Skeletal muscle cell (primary cell): ENCODE data around the gene HOXB7.

ENCODE experiments used
- DNase-seq: peaks from one replicate; pipeline ENCODE4 v3.0.0-alpha.2; 2010; ENCODE audit warnings: low read depth
- H3K4me3 ChIP-seq: 2 replicates; pipeline ENCODE4 v1.5.1; 2011; ENCODE audit warnings: low read depth, mild to moderate bottlenecking, control low read depth, low read length, moderate library complexity

HOXB7 gene

DNA sequence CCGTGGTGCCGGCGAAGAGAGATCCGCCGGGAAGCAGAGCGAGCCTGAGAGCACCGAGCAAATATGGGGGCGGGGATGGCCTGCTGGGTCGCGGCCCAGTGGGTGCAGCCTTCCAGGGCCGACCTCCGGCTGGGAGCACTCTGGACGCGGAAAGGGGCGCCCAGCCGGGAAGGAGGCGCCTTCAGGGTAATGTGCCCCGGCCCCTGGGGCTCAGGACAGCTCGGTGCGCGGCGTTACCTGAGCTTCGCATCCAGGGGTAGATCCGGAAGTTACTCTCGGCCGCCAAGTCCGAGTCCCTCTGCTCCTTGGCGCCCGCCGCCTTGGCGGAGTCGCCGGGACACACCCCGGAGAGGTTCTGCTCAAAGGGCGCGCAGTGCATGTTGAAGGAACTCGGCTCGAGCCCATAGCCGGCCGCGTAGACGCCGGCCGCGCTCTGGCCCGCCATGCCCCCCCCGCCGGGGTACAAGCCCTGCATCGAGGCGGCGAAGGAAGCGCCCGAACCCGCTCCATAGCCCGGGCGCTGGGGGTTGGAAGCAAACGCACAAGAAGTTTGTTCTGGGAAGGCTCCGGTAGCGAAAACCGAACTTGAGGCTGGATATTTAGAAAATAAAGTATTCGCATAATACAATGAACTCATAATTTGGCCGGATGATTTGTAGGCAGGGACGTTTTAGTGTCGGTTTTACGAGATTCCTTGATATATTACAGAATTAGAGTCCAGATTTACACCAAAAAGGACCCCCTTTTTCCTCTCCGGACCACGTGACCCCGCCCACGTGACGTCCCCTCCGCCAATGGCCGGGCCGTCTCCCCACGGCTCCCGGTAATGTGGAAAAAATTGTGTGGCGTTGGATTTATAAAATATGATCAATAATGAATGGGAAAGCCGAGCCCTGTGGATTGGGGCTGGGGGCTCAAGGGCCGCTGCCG lies at the start of gene HOXB7:
Gene HOXB7, minus strand, starts transcription at position 736 of the 930 bp plus-strand sequence. Its CDS starts 99 bp downstream, at position 637.
- no peak for DNase-seq

DNA sequence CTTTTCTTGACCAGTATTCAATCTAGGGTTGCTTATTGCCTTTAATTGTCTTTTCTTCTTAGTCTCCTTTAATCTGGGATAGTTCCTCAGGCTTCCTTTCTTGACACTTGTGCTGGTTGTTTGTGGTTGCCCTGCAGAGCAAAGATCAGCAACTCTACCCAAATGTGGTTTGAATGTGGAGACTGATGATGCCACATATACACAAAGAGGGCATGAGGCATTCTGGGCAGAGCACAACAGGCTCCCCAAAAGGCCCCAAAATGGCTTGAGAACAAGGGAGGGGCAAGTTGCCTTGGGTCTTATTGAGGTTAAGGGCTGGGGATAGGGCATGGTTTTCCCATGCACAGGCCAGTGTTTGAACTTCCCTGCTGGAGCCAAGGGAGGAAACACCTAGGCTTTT lies 45.1 kb upstream of the HOXB7 start:
- no peak for DNase-seq
- no peak overlapping the region for H3K4me3 ChIP-seq

More for the DNA sequence above, at the start of gene HOXB7:
- H3K4me3 ChIP-seq = peak within 1 kb of the TSS; percentile 53

GRCh38 chr17:48649741-48650140 lies 38.9 kb upstream of the HOXB7 start:
- H3K4me3 ChIP-seq = no peak overlapping the region
- DNase-seq = no peak

- H3K4me3 ChIP-seq = no peak overlapping the region
- DNase-seq = no peak
Measured at GRCh38 chr17:48647963-48648245, 37.1 kb upstream of the HOXB7 start.

GRCh38 chr17:48647103-48647962 lies 36.5 kb upstream of the HOXB7 start:
- H3K4me3 ChIP-seq = peak overlapping the region; percentile 37
- DNase-seq = no peak

DNA sequence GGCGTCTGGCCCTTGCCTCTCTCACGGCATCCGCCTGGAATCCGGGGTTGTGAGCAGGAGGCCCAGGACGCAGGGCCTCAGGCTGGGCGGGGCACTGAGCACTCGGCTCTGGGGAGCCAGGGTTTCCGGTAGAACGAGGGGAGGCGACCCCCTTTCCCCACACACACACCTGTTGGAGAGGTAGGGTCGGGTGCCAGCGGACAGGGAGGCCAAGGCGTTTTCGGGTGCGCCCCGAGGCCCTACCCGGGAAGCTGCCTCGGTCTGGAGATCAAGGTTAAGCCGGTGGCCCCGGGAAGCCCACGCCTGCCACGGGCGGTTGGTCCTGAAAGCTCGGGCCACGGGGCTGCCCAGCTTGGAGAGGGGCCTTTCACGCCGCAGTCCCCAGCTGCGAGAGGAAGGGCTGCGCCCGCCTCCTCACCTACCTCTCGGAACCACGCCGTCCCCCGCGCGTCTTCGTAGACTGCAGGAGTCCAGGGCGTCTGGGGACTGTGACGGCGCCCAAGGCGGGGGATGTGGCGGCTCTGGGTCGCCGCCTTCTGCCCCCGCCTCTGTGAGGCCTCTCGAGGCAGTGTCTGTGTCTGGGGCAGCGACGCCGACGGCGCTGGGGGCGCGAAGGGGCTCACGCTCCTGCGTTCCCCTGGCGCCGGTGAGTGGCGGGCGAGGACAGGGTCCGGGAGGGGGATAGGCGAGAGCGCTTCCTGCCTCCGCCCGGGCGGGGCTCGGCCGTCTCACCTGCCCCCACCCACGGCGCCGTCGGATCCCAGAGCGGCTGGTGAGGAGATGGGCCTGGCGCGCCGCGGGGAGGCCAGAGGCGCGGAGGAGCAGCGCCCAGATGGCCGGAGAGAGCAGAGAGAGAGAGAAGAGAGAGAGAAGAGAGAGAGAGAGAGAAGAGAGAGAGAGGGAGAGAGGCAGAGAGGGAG lies 35.6 kb upstream of the HOXB7 start:
- peak overlapping the region; percentile 0 for H3K4me3 ChIP-seq
- no peak for DNase-seq

DNA sequence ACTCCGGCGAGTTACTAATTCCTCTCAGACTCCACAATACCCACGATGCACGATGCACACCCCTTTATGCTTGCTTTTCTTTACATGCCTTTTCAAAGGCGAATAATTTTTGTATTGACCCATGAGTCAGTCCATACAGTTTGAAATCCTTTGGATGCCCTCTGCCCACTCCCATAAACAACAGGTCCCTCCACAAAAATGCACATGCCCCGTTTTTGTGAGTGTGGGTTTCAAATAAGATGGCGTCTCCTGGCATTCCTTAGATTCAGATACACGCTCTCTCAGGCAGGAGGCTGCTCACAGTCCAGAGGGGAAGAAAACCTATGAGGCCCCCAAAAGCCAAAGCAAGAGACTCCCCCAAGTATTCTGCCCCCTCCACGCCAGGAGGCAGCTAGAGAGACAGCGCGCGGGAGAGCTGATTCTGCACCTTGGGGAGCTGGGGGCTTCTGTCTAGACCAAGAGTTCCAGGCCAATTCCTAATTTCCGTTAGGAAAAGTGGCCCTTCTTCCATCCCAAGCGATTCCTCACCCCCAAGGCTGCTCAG lies 34.9 kb upstream of the HOXB7 start:
- DNase-seq = no peak
- H3K4me3 ChIP-seq = peak overlapping the region; percentile 0

DNA sequence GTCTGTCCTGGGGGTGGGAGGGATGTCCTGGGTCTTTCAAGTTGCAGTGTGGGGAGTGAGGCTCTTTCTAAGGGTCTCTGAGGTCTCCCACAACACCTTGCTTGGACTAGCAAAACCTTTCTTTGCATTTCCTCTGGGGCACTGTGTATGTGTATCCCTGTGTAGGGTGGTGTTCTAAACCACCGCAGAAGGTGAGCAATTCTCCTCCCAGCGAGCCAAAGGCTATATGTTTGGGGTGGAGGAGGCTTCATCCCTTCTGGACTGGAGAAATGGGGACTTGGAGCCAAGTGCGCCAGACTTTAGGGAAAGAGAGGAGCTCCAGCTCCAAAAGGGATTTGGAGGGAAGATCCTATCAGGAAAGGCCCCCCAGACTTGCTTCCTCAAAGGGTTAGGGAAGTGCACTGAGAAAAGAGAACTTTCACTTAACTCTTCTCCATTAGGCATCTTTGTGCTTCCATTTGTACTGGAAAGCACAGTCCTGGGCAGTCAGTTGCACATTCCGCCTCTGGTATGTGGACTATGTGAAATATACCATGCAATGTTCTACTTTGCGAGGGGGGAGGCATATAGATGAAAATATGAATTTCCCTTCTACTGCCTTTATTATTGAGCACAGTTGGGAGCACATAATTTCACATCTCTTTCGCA lies 34.2 kb upstream of the HOXB7 start:
- no peak overlapping the region for H3K4me3 ChIP-seq
- DNase-seq = no peak

- no peak overlapping the region for H3K4me3 ChIP-seq
- DNase-seq = no peak
Measured at GRCh38 chr17:48644159-48644558, 33.3 kb upstream of the HOXB7 start.

GRCh38 chr17:48643697-48644012 lies 32.8 kb upstream of the HOXB7 start:
- no peak overlapping the region for H3K4me3 ChIP-seq
- DNase-seq = no peak

GRCh38 chr17:48642843-48643696 lies 32.3 kb upstream of the HOXB7 start:
- no peak for DNase-seq
- no peak overlapping the region for H3K4me3 ChIP-seq

- H3K4me3 ChIP-seq = no peak overlapping the region
- DNase-seq = no peak
Measured at GRCh38 chr17:48642059-48642842, 31.4 kb upstream of the HOXB7 start.

- no peak overlapping the region for H3K4me3 ChIP-seq
- DNase-seq = no peak
Measured at GRCh38 chr17:48641541-48642058, 30.8 kb upstream of the HOXB7 start.

DNA sequence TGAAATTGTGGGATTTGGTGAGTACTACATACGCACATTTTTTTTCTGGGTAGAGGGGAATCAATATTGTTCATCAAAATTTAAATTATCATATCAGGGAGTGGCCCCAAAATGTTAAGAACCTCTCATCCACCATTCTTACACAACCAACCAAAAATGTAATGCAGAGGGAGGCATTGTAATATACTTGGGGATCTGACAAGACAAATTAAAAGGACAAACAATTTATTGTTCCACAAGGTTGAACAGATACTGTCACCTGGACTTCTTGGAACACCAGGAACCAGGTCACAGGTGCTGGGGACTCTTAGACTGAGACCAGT lies 30.0 kb upstream of the HOXB7 start:
- no peak overlapping the region for H3K4me3 ChIP-seq
- DNase-seq = no peak

GRCh38 chr17:48639982-48640857 lies 29.4 kb upstream of the HOXB7 start:
- no peak overlapping the region for H3K4me3 ChIP-seq
- DNase-seq = no peak

DNA sequence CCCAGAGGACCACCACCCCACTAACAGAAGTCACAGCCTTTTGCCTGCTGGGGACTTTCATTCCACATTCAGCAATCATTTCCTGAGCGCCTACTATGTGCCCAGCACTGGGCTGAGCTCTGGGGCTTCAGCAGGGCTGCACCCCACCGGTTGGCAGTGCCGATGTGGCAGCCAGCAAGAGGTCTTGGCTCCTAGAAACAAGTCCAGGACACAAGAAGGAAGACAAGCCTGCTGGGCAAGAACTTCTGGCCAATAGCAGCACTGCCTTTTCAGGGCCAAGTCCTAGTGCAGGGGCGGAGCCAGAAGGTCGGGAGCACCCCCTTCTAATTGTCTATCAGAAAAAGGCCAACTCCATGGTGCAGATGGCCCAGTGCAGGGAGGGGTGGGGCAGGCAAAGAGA lies 28.3 kb upstream of the HOXB7 start:
- no peak for DNase-seq
- H3K4me3 ChIP-seq = no peak overlapping the region
